Nephron progenitor cell (in vitro differentiated cells): ENCODE measurements around the gene PCDH9.
"Not testable (repeated sequence)": the region's sequence is repeated elsewhere in the genome, so short reads cannot be mapped to it uniquely, and the experiment has no call there.

ENCODE experiments used
- DNase-seq: peaks from one replicate; pipeline ENCODE4 v3.0.0; 2021
- H3K27ac Mint-ChIP-seq: 2 replicates; pipeline ENCODE4 v1.8.0; 2021; ENCODE audit warnings: mild to moderate bottlenecking, moderate library complexity, mixed read lengths
- H3K27me3 Mint-ChIP-seq: 2 replicates; pipeline ENCODE4 v1.8.0; 2021; ENCODE audit warnings: mild to moderate bottlenecking, low read depth, mixed read lengths; ENCODE audit not compliant: poor library complexity
- H3K36me3 Mint-ChIP-seq: 2 replicates; pipeline ENCODE4 v1.8.0; 2021; ENCODE audit warnings: low read depth, mixed read lengths
- H3K4me1 Mint-ChIP-seq: 2 replicates; pipeline ENCODE4 v1.8.0; 2021; ENCODE audit warnings: mixed read lengths
- H3K4me3 Mint-ChIP-seq: 2 replicates; pipeline ENCODE4 v1.8.0; 2021; ENCODE audit warnings: mild to moderate bottlenecking, moderate library complexity, mixed read lengths
- H3K9me3 Mint-ChIP-seq: 2 replicates; pipeline ENCODE4 v1.8.0; 2021; ENCODE audit warnings: mild to moderate bottlenecking, moderate library complexity, mixed read lengths
- CTCF ChIP-seq: fragments of 200-600 bp; sonication (generic); IDR thresholded peaks from 2 replicates; pipeline ENCODE4 v1.5.0; 2021; ENCODE audit warnings: antibody characterized with exemption

Gene PCDH9

GRCh38 chr13:67101730-67102467, 128.2 kb downstream of the PCDH9 start:
- TF ChIP-seq CTCF, result no peak
- Mint-ChIP-seq H3K36me3 (no peaks in the 10 kb centered on the region), H3K4me3 (no peak overlapping the region), H3K9me3 (peaks cover 3% of the 10 kb centered on the region), H3K27me3 (no peaks in the 10 kb centered on the region), H3K4me1 (no peaks in the 10 kb centered on the region), H3K27ac (no peak overlapping the region)
- DNase-seq, result no peak

GRCh38 chr13:67100730-67101129, 129.4 kb downstream of the PCDH9 start:
- H3K4me1 Mint-ChIP-seq, result no peaks in the 10 kb centered on the region
- no peaks in the 10 kb centered on the region for H3K9me3 Mint-ChIP-seq
- no peak overlapping the region for H3K27ac Mint-ChIP-seq
- no peaks in the 10 kb centered on the region for H3K27me3 Mint-ChIP-seq
- no peak for DNase-seq
- H3K36me3 Mint-ChIP-seq, result no peaks in the 10 kb centered on the region
- TF ChIP-seq CTCF, result no peak
- H3K4me3 Mint-ChIP-seq, result no peak overlapping the region

- Mint-ChIP-seq H3K9me3 (no peaks in the 10 kb centered on the region), H3K4me3 (no peak overlapping the region), H3K27me3 (no peaks in the 10 kb centered on the region), H3K4me1 (no peaks in the 10 kb centered on the region), H3K36me3 (no peaks in the 10 kb centered on the region), H3K27ac (no peak overlapping the region)
- TF ChIP-seq CTCF, result no peak
- DNase-seq, result no peak
Measured at GRCh38 chr13:67099494-67099893, 130.6 kb downstream of the PCDH9 start.

- Mint-ChIP-seq H3K4me3 (no peak overlapping the region), H3K27ac (no peak overlapping the region), H3K36me3 (no peaks in the 10 kb centered on the region), H3K27me3 (no peaks in the 10 kb centered on the region), H3K9me3 (no peaks in the 10 kb centered on the region), H3K4me1 (no peaks in the 10 kb centered on the region)
- no peak for DNase-seq
- no peak for TF ChIP-seq CTCF
Measured at GRCh38 chr13:67097892-67098452, 132.2 kb downstream of the PCDH9 start.

GRCh38 chr13:67096893-67097292, 133.2 kb downstream of the PCDH9 start:
- not testable (repeated sequence) for H3K27ac Mint-ChIP-seq, DNase-seq, H3K36me3 Mint-ChIP-seq, H3K4me1 Mint-ChIP-seq, H3K27me3 Mint-ChIP-seq, H3K4me3 Mint-ChIP-seq, H3K9me3 Mint-ChIP-seq

- Mint-ChIP-seq H3K36me3 (no peaks in the 10 kb centered on the region), H3K9me3 (no peaks in the 10 kb centered on the region), H3K27me3 (no peaks in the 10 kb centered on the region), H3K27ac (no peak overlapping the region), H3K4me1 (no peaks in the 10 kb centered on the region), H3K4me3 (no peak overlapping the region)
- no peak for DNase-seq
- no peak for TF ChIP-seq CTCF
Measured at GRCh38 chr13:67096418-67096817, 133.7 kb downstream of the PCDH9 start.
